GM19468 (cell line): ENCODE measurements around the gene SSR4.

Experiments used
- ATAC-seq: cut with Tn5 transposase; IDR thresholded peaks from one replicate; pipeline ENCODE4 v1.9.1; 2021; ENCODE audit warnings: mild to moderate bottlenecking, moderate library complexity, moderate number of reproducible peaks; ENCODE audit not compliant: unreplicated experiment; ENCODE audit errors: extremely low read depth

The SSR4 gene

DNA sequence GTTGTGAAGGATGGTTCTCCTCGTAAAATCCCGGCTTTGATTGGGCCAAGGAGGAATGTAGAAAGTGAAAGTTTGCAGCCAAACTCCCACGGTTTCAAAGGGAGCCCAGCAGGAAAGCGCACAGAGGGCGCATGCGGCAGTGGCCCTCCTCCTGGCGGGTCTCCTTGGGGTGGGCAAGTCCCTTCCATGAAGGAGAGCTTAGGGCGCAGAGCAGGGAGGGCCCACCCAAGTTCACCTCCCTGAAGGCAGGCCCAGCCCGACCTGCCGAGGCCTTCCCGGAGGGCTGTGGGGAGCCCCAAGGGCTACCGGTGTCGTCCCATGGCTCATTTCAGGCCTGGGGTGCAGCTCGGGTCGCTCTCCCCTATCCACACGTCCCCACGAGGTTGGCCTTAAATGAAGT lies 33.8 kb downstream of the SSR4 start:
- ATAC-seq = no peak

DNA sequence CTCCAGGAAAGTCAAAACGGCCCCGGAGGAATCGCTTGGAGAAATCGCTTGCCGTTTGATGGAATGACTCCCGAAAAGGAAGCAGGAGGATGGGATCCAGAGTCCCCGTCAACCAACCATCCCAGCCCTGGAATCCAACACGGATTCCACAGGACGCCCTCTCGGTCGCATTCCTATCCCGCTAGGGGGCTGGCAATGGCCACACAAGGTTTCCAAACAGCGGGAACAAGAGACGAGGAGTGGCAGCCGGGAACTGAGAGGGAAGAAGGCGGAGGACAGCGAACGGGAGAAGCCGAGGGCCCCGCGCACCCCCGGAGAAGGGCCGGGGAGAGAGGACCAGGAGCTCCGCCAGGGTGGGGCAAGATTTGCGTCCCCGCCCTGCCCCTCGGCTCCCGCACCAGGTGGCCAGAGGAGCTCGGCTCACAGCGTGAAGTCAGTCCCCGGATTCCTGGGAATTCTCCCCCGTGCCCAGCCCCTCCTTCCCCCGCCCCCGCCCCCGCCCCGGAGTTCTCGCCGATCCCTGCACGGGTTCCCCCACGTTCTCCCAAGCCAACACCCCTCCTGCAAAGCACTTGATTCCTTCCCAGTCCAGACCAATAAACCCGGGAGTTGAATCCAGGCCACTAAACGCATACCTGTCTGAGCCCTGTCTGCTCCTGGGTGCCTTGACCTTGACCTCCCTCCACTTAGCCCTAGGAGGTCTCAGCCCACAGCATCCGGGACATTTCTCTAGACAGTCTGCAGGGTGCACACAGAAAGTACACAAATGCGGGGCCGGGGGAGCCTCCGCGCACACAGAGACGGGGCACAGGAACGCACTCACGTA lies 34.5 kb downstream of the SSR4 start:
- no peak for ATAC-seq

DNA sequence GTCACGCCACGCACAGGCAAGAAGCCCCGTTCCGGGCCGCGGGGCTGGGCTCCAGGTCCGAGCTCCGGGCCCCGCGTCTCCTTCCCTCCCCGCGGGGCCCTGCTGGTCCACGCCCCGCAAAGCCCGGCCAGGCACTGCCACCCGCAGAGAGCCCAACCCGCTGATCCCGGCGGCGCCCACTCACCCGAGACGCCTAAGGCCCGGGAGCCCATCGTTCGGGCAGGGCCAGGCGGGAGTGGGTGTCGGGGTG lies 35.0 kb downstream of the SSR4 start:
- ATAC-seq = no peak

DNA sequence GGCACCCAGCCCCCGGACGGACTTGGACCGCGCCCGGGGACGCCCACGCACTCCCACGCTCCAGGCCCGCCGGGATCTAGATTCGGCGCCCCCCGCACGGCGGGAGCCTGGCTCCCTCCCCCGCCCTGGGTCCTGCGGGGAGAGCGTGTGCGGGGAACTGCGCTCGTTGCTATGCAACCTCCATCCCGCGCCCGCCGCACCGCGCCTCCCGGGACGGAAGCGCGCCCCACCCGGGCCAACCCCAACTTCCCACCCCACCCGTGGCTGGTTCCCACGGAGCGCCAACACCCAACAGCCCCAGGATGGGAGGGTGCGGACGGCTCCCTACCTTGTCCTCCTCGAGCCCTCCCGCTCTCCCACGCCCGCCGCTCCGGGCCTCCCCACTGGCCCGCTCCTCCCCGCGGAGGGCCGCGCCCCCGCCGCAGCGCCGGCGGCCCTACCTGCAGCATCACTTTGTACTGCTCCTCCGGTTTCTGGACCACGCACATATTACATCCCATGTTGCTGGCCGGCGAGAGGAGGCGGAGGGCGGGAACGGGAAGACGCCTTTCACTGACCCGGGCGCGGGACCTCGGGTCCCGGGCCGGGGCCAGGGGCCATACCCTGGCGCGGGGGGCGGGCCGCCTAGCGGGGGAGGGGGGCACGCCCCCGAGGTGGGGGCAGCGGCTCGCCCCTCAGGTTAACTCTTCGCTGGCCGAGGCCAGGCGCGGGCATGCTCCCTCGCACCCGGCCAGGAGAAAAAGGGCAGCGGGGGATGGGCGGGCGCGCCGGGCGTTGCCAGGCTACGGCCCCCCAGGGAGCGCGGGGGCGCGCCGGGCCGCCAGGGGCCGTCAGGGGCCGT lies 35.6 kb downstream of the SSR4 start, which contains the start of gene PDZD4:
Gene PDZD4 (minus strand): TSS at position 746 of the 841 bp plus-strand sequence. CDS start 246 bp downstream, at position 500.
- ATAC-seq = no peak

DNA sequence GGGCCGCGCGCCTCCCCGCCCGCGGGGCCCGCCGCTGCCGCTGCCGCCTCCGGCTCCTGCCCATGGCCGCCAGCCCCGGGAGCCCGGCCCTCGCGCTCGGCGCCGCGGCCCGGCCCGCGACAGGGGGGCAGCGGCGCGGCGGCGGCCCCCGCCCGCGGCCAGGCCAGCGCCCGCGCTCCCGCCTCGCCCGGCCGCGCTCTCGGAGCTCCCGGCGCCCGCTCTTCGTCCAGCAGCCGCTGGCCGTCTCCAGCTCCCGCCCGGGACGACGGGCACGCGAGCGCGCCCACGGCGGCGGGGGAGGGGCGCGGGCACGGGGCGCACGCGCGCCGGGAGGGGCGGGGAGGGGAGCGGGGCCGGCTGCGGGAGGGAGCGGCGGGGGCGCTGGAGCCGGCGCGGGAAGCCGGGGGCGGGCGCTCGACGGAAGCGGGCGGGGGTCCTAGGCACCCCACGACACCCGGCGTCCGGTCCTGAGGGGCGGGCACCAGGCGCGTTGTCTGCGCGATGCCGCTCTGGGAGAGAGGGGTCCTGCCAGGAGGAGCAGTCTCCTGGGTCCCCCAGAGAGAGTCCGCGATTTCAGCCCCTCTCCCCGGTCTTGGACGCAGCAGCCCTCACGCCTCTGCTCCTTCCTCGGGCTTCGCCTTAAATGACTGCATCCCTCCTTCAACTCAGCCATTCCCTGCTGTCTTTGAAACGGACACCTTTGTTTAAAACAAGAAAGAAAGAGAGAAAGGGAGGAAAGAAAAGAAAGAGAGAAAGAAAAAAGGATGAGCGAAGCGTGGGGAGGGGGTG lies 36.4 kb downstream of the SSR4 start:
- ATAC-seq = no peak

DNA sequence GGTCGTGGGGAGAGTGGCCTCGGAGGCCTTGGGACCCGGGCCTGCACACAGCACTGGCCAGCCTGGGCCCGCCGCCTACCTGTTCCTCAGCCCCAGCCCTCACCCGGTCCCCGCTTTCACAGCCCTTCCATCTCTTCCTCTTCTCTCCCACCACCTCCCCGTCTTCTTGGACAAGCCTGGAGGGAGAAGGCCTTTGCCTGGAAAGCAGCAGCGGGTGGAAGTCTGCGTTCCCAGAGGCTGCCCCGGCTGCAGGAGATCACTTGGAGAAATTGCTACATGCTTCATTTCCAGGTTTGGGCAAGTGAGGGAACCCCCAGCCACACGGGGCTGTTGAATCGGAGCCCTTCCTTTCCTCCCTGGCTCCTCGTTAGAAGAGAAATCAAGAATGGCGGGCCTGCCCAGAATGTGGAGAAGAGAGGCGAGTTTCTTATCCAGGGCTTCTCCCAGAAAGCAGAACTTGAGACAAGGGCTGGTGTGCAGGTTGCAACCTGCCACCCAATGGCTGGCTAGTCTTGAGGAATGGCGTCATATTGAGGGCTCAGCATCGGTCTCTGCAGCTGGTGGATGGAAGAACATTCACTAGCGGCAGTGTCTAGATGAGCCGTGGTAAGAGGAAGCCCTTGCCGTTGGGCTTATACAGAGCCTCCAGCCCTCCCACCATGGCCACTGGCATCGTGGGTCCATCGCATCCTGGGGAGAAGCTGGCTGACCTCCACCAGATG lies 37.1 kb downstream of the SSR4 start:
- no peak for ATAC-seq

DNA sequence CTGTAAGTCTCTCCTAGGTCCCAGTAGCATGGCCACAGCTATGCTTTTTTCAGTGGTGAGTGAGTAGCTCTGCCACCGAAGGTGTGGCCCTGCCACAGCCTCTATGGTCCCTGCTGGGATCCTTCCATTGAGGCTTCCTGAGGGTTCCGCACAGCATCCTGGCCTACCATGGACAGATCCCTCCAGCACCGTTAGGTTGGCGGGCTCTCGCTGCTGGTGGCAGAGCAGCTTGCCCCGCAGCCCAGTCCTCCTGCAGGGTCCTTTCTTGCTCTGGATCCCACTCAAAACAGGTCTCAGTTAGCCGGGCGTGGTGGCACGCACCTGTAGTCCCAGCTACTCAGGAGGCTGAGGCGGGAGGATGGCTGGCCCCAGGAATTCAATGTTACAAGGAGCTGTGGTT lies 38.3 kb downstream of the SSR4 start:
- no peak for ATAC-seq

DNA sequence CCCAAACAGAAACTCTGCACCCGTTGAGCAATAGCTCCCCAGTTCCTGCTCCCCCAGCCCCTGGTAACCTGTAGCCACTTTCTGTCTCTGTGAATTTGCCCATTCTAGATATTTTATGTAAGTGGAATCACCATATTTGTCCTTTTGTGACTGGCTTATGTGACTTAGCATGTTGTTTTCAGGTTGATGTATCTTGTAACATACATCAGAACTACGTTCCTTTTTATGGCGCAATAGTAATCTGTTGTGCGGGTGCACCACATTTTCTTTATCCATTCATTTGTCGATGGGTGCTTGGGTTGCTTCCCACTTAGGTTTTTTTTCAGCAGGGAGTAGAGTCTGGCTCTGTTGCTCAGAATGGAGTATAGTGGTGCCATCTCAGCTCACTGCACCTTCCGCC lies 42.5 kb downstream of the SSR4 start:
- ATAC-seq = no peak

DNA sequence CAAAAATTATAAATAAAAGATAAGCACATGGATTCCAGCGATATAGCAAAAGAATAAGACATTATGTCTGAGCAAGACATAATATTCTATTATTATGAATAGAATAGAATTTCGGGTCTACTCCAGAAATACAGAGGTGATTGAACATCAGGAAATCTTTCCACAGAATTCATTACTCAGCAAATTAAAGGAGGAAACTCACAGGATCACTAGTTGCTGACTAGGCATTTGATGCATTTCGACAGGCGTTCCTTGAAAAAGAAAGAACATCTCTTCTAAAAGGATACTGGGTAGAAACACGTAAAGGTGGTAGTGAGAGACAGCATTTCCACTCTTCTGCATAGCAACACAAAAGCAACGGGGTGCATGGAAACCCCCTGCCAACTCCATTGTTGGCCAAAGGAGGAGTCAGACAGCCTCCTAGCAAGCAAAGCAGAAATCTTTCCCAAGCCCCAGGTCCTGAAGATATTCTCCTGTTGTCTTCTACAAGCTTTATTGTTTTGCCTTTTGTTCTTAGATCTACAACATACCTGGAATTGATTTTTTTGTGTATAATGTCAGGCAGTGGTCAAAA lies 50.1 kb downstream of the SSR4 start:
- ATAC-seq = no peak

DNA sequence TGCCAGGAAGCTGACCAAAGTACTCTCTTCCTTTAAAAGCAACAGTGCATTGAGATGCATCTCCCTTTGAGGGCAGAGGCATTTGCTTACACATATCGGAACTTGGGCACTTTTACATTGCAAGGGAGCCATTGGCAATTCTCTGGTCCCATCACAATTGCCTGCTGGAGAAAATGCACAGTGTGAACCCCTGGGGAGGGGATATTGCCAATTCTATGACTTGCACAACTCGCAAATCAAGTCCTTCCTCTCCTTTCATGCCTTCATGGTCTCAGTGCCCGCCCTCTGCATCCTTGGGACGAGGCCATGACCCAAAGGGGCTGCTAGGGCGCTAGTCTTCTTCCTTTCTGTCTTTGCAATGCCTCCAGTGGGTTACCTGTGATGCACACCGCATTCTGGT lies 50.7 kb downstream of the SSR4 start:
- no peak for ATAC-seq

DNA sequence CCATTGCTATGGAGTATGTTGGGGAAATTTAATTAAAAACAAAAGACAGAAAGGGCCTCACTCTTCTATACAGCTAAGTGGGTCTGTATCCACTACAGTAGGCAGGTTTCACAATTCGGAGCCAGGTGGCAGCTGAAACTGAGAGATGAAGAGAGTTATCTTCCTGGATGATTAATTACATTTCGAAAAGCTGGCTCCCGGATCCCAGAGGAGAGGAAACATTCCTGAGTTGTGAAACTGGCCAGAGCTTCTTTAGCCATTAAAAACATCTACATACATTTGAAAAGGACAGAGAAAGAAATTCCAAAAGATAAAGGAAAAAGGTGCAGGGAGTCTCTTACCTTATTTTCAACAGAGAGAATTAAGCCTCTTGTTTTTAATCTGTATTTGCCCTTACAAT lies 51.4 kb downstream of the SSR4 start:
- no peak for ATAC-seq
